ENCODE results near the gene IQCK.

Gene IQCK

DNA sequence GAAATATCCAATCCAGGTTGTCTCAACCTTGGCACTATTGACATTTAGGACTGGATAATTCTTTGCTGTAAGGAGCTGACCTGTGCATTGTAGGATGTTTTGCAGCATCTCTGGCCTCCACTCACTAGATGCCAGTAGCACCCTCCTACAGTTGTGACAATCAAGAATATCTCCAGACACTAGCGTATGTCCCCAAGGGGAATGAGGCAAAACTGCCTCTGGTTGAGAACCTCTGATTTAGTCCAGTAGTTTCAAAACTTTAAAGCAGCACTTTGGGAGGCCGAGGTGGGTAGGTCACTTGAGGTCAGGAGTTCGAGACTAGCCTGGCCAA, 48.4 kb downstream of the IQCK start:
- H3K4me3 ChIP-seq (ENCODE audit: low read depth, low read length) = no peak overlapping the region
- DNase-seq (ENCODE audit: low read depth) = no peak
- TF ChIP-seq CTCF (IDR thresholded peaks at IDR 0.05; ENCODE audit: control insufficient read depth, extremely low read depth, insufficient read depth) = no peak

DNA sequence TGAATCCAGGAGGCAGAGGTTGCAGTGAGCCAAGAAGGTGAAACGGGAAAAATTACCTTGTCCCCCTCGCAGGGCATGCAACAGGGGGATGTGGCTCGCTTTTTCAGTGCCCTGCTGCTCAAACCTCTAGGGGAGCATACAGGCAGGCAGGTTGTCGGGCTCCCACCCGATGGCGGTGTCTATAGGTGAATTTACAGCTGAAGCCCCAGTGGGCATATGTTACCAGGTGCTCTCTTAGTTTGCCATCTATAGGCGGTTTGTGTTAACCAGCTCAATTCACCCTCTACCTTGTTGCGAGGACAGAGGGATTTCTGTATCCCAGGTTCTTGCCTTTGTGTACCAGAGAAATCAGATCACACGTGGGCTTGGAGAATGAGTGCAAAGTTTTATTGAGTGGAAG, 48.9 kb downstream of the IQCK start:
- H3K4me3 ChIP-seq (ENCODE audit: low read depth, low read length) = no peak overlapping the region
- DNase-seq (ENCODE audit: low read depth) = no peak
- TF ChIP-seq CTCF (IDR thresholded peaks at IDR 0.05; ENCODE audit: control insufficient read depth, extremely low read depth, insufficient read depth) = no peak

GRCh38 chr16:19767497-19767896, 49.4 kb downstream of the IQCK start:
- no peak for DNase-seq (ENCODE audit: low read depth)
- no peak for TF ChIP-seq CTCF (IDR thresholded peaks at IDR 0.05; ENCODE audit: control insufficient read depth, extremely low read depth, insufficient read depth)
- H3K4me3 ChIP-seq (ENCODE audit: low read depth, low read length) = no peak overlapping the region

- no peak for TF ChIP-seq CTCF (IDR thresholded peaks at IDR 0.05; ENCODE audit: control insufficient read depth, extremely low read depth, insufficient read depth)
- no peak for DNase-seq (ENCODE audit: low read depth)
- H3K4me3 ChIP-seq (ENCODE audit: low read depth, low read length) = no peak overlapping the region
Measured at GRCh38 chr16:19769239-19769638, 51.2 kb downstream of the IQCK start.

DNA sequence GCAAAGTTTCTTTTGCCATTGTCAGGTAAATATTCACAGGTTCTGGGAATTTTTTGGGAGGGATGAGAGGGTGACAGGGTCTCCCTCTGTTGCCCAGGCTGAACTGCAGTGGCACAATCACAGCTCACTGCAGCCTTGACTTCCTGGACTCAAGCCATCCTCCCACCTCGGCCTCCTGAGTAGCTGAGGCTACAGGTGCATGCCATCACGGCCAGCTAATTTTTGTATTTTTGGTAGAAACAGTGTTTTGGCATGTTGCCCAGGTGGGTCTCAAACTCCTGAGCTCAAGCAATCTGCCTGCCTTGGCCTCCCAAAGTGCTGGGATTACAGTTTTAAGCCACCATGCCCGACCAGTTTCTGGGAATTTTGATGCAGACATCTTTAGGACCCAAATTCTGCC, 53.0 kb downstream of the IQCK start:
- TF ChIP-seq CTCF (IDR thresholded peaks at IDR 0.05; ENCODE audit: control insufficient read depth, extremely low read depth, insufficient read depth) = no peak
- DNase-seq (ENCODE audit: low read depth) = no peak
- no peak overlapping the region for H3K4me3 ChIP-seq (ENCODE audit: low read depth, low read length)

DNA sequence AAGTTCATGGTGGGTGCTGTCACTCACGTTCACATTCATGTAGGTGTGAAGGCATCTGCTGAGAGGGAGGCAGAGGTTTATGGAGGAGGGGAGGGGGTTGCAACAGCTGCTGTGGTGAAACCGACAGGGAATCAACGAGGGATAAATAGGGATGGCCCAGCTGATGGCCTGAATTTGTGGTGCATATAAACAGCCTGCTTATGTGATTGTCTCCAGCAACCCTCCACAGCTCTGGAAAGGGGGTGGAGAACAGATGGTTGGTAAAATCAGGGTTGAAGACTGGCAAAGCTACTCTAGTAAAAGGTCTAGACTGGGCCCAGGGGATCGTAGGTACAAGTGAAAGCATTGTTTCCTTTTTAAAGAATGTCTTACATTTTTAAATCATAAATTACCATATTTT, 53.7 kb downstream of the IQCK start:
- DNase-seq (ENCODE audit: low read depth) = no peak
- TF ChIP-seq CTCF (IDR thresholded peaks at IDR 0.05; ENCODE audit: control insufficient read depth, extremely low read depth, insufficient read depth) = no peak
- H3K4me3 ChIP-seq (ENCODE audit: low read depth, low read length) = no peak overlapping the region

DNA sequence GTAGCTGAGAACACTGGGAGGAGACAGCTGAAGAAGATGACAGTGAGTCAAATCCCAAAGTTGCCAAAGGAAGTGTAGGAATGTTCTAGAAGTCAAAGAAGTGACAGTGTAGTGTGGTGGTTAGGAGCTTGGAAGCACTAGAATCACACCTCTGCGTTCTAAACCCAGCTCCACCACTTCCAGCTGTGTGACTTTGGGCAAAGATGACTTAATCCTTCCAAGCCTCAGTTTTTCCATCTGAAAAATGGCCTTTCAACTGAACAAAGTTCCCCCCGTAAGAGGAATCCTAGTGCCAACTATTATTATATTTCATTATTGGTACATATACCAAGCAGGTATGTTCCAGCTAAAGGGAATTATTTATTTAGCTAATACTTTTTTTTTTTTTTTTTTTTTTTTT, 56.0 kb downstream of the IQCK start:
- no peak overlapping the region for H3K4me3 ChIP-seq (ENCODE audit: low read depth, low read length)
- DNase-seq (ENCODE audit: low read depth) = no peak
- no peak for TF ChIP-seq CTCF (IDR thresholded peaks at IDR 0.05; ENCODE audit: control insufficient read depth, extremely low read depth, insufficient read depth)

All from LNCaP clone FGC (cell line).